ENCODE results near the gene TCEAL8. TPM values are rescaled to one million over a fixed set of nuclear protein-coding genes. Genes with fewer than 3 reads are reported as not detected.

Gene TCEAL8
- polyA plus RNA-seq, 1 of the 3 experiments (the other 2 are of a cell fraction): 36.5 TPM

DNA sequence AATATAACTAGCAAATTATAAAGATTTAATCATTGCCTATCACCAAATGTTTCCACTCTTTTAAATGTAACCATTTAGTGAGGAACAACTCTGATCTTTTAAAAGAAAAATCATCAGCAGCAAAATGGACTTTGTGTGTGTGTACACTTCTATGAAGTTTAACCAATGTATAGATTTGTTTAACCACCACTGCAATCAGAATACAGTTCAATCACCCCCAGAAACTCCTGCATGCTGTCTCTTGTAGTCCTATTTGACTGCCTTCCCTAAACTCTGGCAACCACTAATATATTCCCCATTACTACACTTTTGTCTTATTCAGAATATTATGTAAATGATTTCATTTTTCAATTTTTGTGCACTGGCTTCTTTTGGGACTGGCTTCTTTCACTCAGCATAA lies 1.7 kb upstream of the TCEAL8 start (continued):
- TF ChIP-seq, protein P1, sequence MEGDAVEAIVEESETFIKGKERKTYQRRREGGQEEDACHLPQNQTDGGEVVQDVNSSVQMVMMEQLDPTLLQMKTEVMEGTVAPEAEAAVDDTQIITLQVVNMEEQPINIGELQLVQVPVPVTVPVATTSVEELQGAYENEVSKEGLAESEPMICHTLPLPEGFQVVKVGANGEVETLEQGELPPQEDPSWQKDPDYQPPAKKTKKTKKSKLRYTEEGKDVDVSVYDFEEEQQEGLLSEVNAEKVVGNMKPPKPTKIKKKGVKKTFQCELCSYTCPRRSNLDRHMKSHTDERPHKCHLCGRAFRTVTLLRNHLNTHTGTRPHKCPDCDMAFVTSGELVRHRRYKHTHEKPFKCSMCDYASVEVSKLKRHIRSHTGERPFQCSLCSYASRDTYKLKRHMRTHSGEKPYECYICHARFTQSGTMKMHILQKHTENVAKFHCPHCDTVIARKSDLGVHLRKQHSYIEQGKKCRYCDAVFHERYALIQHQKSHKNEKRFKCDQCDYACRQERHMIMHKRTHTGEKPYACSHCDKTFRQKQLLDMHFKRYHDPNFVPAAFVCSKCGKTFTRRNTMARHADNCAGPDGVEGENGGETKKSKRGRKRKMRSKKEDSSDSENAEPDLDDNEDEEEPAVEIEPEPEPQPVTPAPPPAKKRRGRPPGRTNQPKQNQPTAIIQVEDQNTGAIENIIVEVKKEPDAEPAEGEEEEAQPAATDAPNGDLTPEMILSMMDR (IDR thresholded peaks at IDR 0.05): no peak
- TF ChIP-seq YY1 (IDR thresholded peaks at IDR 0.05; ENCODE audit: low read depth): no peak
- TF ChIP-seq, protein P2, sequence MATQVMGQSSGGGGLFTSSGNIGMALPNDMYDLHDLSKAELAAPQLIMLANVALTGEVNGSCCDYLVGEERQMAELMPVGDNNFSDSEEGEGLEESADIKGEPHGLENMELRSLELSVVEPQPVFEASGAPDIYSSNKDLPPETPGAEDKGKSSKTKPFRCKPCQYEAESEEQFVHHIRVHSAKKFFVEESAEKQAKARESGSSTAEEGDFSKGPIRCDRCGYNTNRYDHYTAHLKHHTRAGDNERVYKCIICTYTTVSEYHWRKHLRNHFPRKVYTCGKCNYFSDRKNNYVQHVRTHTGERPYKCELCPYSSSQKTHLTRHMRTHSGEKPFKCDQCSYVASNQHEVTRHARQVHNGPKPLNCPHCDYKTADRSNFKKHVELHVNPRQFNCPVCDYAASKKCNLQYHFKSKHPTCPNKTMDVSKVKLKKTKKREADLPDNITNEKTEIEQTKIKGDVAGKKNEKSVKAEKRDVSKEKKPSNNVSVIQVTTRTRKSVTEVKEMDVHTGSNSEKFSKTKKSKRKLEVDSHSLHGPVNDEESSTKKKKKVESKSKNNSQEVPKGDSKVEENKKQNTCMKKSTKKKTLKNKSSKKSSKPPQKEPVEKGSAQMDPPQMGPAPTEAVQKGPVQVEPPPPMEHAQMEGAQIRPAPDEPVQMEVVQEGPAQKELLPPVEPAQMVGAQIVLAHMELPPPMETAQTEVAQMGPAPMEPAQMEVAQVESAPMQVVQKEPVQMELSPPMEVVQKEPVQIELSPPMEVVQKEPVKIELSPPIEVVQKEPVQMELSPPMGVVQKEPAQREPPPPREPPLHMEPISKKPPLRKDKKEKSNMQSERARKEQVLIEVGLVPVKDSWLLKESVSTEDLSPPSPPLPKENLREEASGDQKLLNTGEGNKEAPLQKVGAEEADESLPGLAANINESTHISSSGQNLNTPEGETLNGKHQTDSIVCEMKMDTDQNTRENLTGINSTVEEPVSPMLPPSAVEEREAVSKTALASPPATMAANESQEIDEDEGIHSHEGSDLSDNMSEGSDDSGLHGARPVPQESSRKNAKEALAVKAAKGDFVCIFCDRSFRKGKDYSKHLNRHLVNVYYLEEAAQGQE (IDR thresholded peaks at IDR 0.05; ENCODE audit: low read depth, low read length): no peak
- no peak for TF ChIP-seq TAF1 (IDR thresholded peaks at IDR 0.05; ENCODE audit: borderline replicate concordance, low read depth, low read length)
- no peak for TF ChIP-seq FOXM1 (IDR thresholded peaks at IDR 0.05; ENCODE audit: low read depth)
- no peak for TF ChIP-seq TCF12 (IDR thresholded peaks at IDR 0.05)
- no peak for TF ChIP-seq TEAD4 (IDR thresholded peaks at IDR 0.05; ENCODE audit: borderline replicate concordance, insufficient read depth)

DNA sequence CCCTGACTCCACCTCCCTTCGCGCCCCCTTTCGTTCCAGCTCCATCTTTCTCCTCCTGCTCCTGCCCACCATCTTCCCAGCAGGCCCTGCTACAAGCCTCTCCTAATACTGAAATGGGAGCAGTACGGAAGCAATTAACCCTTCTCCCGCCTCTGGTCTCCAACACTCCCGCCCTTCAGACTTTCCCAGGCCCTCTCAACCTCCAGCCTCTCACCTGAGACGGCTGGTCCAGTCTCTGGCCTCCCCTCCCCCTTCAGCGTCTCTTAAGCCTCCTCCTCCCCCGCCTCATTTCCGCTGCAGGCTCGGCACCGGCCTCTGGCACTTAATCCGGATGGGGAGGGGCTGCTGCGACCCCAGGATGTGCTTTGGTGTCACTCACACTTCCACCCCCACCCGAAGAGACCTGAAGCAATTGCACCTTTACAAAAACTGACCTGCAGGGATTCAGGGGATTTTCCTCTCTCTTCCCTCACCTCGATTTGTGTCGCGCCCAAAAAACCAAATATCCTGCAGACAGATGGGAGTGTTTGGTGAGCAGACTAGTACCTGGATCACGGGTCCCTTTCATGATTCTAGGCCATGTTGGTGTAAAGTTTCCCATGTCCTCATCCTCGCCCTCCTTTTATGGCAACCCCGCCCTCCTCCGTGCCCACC lies 657 bp downstream of the TCEAL8 start:
- Histone ChIP-seq H3K4me3 (ENCODE audit: low read depth in 2 of 2, low read length in 1 of 2) (peak overlapping the region; percentile 74 to 75), H3K27me3 (ENCODE audit: insufficient read depth) (no peaks in the 10 kb centered on the region), H3K79me2 (ENCODE audit: insufficient read depth) (peaks cover 22% of the 10 kb centered on the region), H3K9ac (peak overlapping the region; percentile 77), H3K4me1 (ENCODE audit: control insufficient read depth in 1 of 2, insufficient read depth in 2 of 2, low read depth in 1 of 2, low read length in 1 of 2) (peaks cover 0 to 3% of the 10 kb centered on the region in 2 experiments; a peak in 2 of 4 replicates), H3K9me3 (no peaks in the 10 kb centered on the region), H3K4me2 (peak overlapping the region; percentile 83), H3K9me2 (no peaks in the 10 kb centered on the region), H2AFZ (ENCODE audit: low read depth) (peak overlapping the region; percentile 97), H3F3A (replicated peaks; ENCODE audit: insufficient read depth) (no peaks in the 10 kb centered on the region), H3K27ac (ENCODE audit: low read depth in 2 of 2, low read length in 1 of 2) (peak overlapping the region; percentile 78 to 87), H4K20me1 (ENCODE audit: insufficient read depth) (no peaks in the 10 kb centered on the region), H3K36me3 (replicated peaks in 1 of 2; ENCODE audit: control insufficient read depth in 1 of 2, insufficient read depth in 2 of 2, low read length in 1 of 2) (peaks cover 4 to 12% of the 10 kb centered on the region in 2 experiments)
- ChIA-PET POLR2A (interaction anchor here (0.7 to 2.1 kb wide), 3 partner anchors 24 to 76 kb away, joined by 3 to 14 read pairs (median 3); partner anchors contain the start of genes BEX4 and TCEAL7), CTCF (interaction anchor here (2.2 kb wide), 1 partner anchor 43 kb away, joined by 16 read pairs; no protein-coding TSS in a partner anchor)
- peak; percentile 80 for TF ChIP-seq YY1 (IDR thresholded peaks at IDR 0.05; ENCODE audit: low read depth)
- TF ChIP-seq, protein P3, sequence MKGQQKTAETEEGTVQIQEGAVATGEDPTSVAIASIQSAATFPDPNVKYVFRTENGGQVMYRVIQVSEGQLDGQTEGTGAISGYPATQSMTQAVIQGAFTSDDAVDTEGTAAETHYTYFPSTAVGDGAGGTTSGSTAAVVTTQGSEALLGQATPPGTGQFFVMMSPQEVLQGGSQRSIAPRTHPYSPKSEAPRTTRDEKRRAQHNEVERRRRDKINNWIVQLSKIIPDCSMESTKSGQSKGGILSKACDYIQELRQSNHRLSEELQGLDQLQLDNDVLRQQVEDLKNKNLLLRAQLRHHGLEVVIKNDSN (IDR thresholded peaks at IDR 0.05; ENCODE audit: borderline replicate concordance, low read depth): 0 out of 2 replicates have a peak, but pooled peaks have one; percentile 7
- no peak for TF ChIP-seq RFX5 (IDR thresholded peaks at IDR 0.05; ENCODE audit: low read length)
- peak; percentile 49 for TF ChIP-seq GABPA (IDR thresholded peaks at IDR 0.05; ENCODE audit: low read depth)
- peak; percentile 36 for TF ChIP-seq CHD2 (IDR thresholded peaks at IDR 0.05; ENCODE audit: low read length, partially characterized antibody)
- 0 out of 2 replicates have a peak, but pooled peaks have one; percentile 7 for TF ChIP-seq MXI1 (IDR thresholded peaks at IDR 0.05; ENCODE audit: low read depth, low read length)
- peak; percentile 37; the same call in 1 of the 2 replicates for TF ChIP-seq POLR2AphosphoS5 (IDR thresholded peaks at IDR 0.05; ENCODE audit: low read depth, low read length)
- TF ChIP-seq, protein P4, sequence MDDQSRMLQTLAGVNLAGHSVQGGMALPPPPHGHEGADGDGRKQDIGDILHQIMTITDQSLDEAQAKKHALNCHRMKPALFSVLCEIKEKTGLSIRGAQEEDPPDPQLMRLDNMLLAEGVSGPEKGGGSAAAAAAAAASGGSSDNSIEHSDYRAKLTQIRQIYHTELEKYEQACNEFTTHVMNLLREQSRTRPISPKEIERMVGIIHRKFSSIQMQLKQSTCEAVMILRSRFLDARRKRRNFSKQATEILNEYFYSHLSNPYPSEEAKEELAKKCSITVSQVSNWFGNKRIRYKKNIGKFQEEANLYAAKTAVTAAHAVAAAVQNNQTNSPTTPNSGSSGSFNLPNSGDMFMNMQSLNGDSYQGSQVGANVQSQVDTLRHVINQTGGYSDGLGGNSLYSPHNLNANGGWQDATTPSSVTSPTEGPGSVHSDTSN (IDR thresholded peaks at IDR 0.05): no peak
- 9% methylated on average over 22 of the region's 22 CpGs for WGBS (ENCODE audit: low lambda C conversion rate)
- DNase-seq: peak; percentile 55

All from SK-N-SH (cell line).